Fibroblast of pulmonary artery (primary cell): Measurements from ENCODE around the gene SAT1.

Experiments
- DNase-seq: peaks from one replicate; pipeline ENCODE4 v3.0.0-alpha.2; 2010; ENCODE audit warnings: low read depth
- H3K4me3 ChIP-seq: replicated peaks from 2 replicates; pipeline ENCODE4 v1.5.1; 2011; ENCODE audit warnings: low read depth, mild to moderate bottlenecking, control low read depth, low read length, moderate library complexity
- CTCF ChIP-seq: IDR thresholded peaks from 2 replicates; pipeline ENCODE4 v1.5.1; 2011; ENCODE audit warnings: mild to moderate bottlenecking, control low read depth, low read length, inconsistent platforms; ENCODE audit errors: missing control alignments

SAT1 gene

GRCh38 chrX:23822841-23823240, 39.9 kb downstream of the SAT1 start:
- H3K4me3 ChIP-seq = no peak overlapping the region
- no peak for TF ChIP-seq CTCF
- DNase-seq = no peak

- TF ChIP-seq CTCF = no peak
- no peak for DNase-seq
- H3K4me3 ChIP-seq = no peak overlapping the region
These were observed 42.7 kb downstream of the SAT1 start for GRCh38 chrX:23825675-23826074.

GRCh38 chrX:23826216-23826615, 43.2 kb downstream of the SAT1 start:
- DNase-seq = no peak
- no peak overlapping the region for H3K4me3 ChIP-seq
- TF ChIP-seq CTCF = no peak

- no peak for DNase-seq
- no peak for TF ChIP-seq CTCF
- H3K4me3 ChIP-seq = no peak overlapping the region
These were observed 43.7 kb downstream of the SAT1 start for GRCh38 chrX:23826653-23827052.

GRCh38 chrX:23828881-23829280, 45.9 kb downstream of the SAT1 start:
- DNase-seq = no peak
- no peak overlapping the region for H3K4me3 ChIP-seq
- TF ChIP-seq CTCF = no peak

- no peak for DNase-seq
- TF ChIP-seq CTCF = no peak
- no peak overlapping the region for H3K4me3 ChIP-seq
These were observed 49.7 kb downstream of the SAT1 start for GRCh38 chrX:23832721-23833120.
